Endothelial cell of umbilical vein (primary cell): ENCODE measurements around the gene RPUSD4. TPM values are rescaled to one million over a fixed set of nuclear protein-coding genes. Genes with fewer than 3 reads are reported as not detected.

Experiments used
- BruUV-seq: library from RNA; stranded (reverse); fragments of 400-500 nt; replicated peaks from 2 replicates; lab custom pipeline; 2021; lab: Mats Ljungman, UMichigan
- CTCF ChIA-PET: fragments of 300-600, 350-600 bp; sonication (Branson Sonifier 250); formaldehyde crosslinking; loops from one replicate; lab custom pipeline; 2021; ENCODE audit warnings: antibody characterized with exemption, inconsistent platforms; lab: Charles Lee
- POLR2A ChIA-PET: fragments of 300-600, 350-600 bp; sonication (Branson Sonifier 250); formaldehyde crosslinking; loops from one replicate; lab custom pipeline; 2021; ENCODE audit warnings: antibody characterized with exemption, inconsistent platforms; lab: Charles Lee
- DNase-seq: peaks from one replicate; pipeline ENCODE4 v3.0.0-alpha.2; 2011; ENCODE audit warnings: low read depth, low spot score
- FAIRE-seq: peaks from 2 replicates; lab custom pipeline; 2011; peaks lifted over from hg19 to GRCh38; lab: Jason Lieb, UNC
- H2AFZ ChIP-seq: 2 replicates; pipeline ENCODE4 v1.6.0; 2012; ENCODE audit warnings: low read depth, low read length, control low read depth, inconsistent platforms
- H3K27ac ChIP-seq: 2 replicates; pipeline ENCODE4 v1.5.1; 2011; ENCODE audit warnings: low read depth, mild to moderate bottlenecking, control low read depth, low read length, moderate library complexity; ENCODE audit not compliant: insufficient read depth
- H3K27me3 ChIP-seq, 2 experiments: 2 replicates each; pipeline versions ENCODE4 v1.6.0 to v1.6.1; 2011; ENCODE audit warnings: low read length in 2 of 2, mixed read lengths in 1 of 2; ENCODE audit not compliant: control insufficient read depth in 2 of 2, insufficient read depth in 2 of 2
- H3K36me3 ChIP-seq, 2 experiments: 2 replicates in 1 of 2; 3 replicates in 1 of 2; pipeline ENCODE4 v1.5.1; 2011; ENCODE audit warnings: low read length in 2 of 2, mild to moderate bottlenecking in 1 of 2, moderate library complexity in 1 of 2; ENCODE audit not compliant: control insufficient read depth in 2 of 2, insufficient read depth in 2 of 2; ENCODE audit errors: extremely low read depth in 1 of 2
- H3K4me1 ChIP-seq: 3 replicates; pipeline ENCODE4 v1.5.1; 2011; ENCODE audit warnings: mild to moderate bottlenecking, low read length; ENCODE audit not compliant: control insufficient read depth, insufficient read depth; ENCODE audit errors: extremely low read depth
- H3K4me2 ChIP-seq: 2 replicates; pipeline ENCODE4 v1.6.1; 2011; ENCODE audit warnings: low read length, control low read depth, mixed read lengths; ENCODE audit not compliant: insufficient read depth
- H3K4me3 ChIP-seq, 3 experiments: fragments of 200-600 bp in 1 of 3; sonication (generic), shearing (Covaris generic) in 1 of 3; replicated peaks in 1 of 3; 2 replicates each; pipeline ENCODE4 v1.5.1; 2011 to 2016; ENCODE audit warnings: control low read depth in 3 of 3, low read length in 3 of 3, mild to moderate bottlenecking in 2 of 3, inconsistent platforms in 1 of 3, low read depth in 1 of 3, moderate library complexity in 1 of 3; ENCODE audit not compliant: insufficient read depth in 1 of 3
- H3K79me2 ChIP-seq: 2 replicates; pipeline ENCODE4 v1.6.0; 2012; ENCODE audit warnings: low read length, inconsistent platforms; ENCODE audit not compliant: control insufficient read depth, insufficient read depth
- H3K9ac ChIP-seq: replicated peaks from 2 replicates; pipeline ENCODE3; 2011; ENCODE audit warnings: low read length, control low read depth; ENCODE audit not compliant: insufficient read depth; ENCODE audit errors: extremely low read depth
- H3K9me1 ChIP-seq: replicated peaks from 3 replicates; pipeline ENCODE4 v1.6.0; 2011; ENCODE audit warnings: mild to moderate bottlenecking, low read length; ENCODE audit not compliant: control insufficient read depth, insufficient read depth; ENCODE audit errors: extremely low read depth
- H3K9me3 ChIP-seq: replicated peaks from 2 replicates; pipeline ENCODE4 v1.5.1; 2012; ENCODE audit warnings: low read length, inconsistent platforms; ENCODE audit not compliant: control insufficient read depth, insufficient read depth
- H4K20me1 ChIP-seq: replicated peaks from 2 replicates; pipeline ENCODE3; 2011; ENCODE audit warnings: mild to moderate bottlenecking, low read length; ENCODE audit not compliant: control insufficient read depth, insufficient read depth; ENCODE audit errors: extremely low read depth
- CTCF ChIP-seq, 2 donors: IDR thresholded peaks; 1 replicate in 1 of 2; 2 replicates in 1 of 2; pipeline ENCODE4 v1.5.1; 2011; ENCODE audit warnings: low read length in 2 of 2, mild to moderate bottlenecking in 2 of 2, moderate library complexity in 2 of 2, control low read depth in 1 of 2, inconsistent platforms in 1 of 2, low read depth in 1 of 2; ENCODE audit not compliant: insufficient read depth in 1 of 2; ENCODE audit errors: extremely low read depth in 1 of 2
- EZH2 ChIP-seq: IDR thresholded peaks from 2 replicates; pipeline ENCODE4 v1.6.1; 2012; ENCODE audit warnings: borderline replicate concordance, low read depth, mild to moderate bottlenecking, moderate library complexity, low read length, inconsistent platforms; ENCODE audit not compliant: severe bottlenecking
- FOS ChIP-seq: IDR thresholded peaks from 2 replicates; pipeline ENCODE4 v1.6.1; 2011; ENCODE audit warnings: mild to moderate bottlenecking, low read length, moderate library complexity, borderline replicate concordance; ENCODE audit not compliant: insufficient read depth
- GATA2 ChIP-seq: IDR thresholded peaks from 2 replicates; pipeline ENCODE4 v1.7.0; 2011; ENCODE audit warnings: low read depth, mild to moderate bottlenecking, moderate library complexity, mixed read lengths, low read length; ENCODE audit not compliant: insufficient read length, insufficient read depth
- JUN ChIP-seq: IDR thresholded peaks from 2 replicates; pipeline ENCODE4 v1.6.1; 2011; ENCODE audit warnings: borderline replicate concordance, low read depth; ENCODE audit not compliant: insufficient read length, insufficient read depth
- MAX ChIP-seq: IDR thresholded peaks from 2 replicates; pipeline ENCODE4 v1.6.1; 2011; ENCODE audit not compliant: insufficient read depth, insufficient read length
- MYC ChIP-seq: IDR thresholded peaks from one replicate; pipeline ENCODE4 v1.6.1; 2011; ENCODE audit warnings: mild to moderate bottlenecking, low read depth, low read length
- POLR2A ChIP-seq: IDR thresholded peaks from 2 replicates; pipeline ENCODE4 v1.6.1; 2012; ENCODE audit warnings: low read depth, mild to moderate bottlenecking, control low read depth, low read length
- POLR2AphosphoS5 ChIP-seq: IDR thresholded peaks from 2 replicates; pipeline ENCODE4 v1.6.1; 2012; ENCODE audit warnings: low read depth, mild to moderate bottlenecking, control low read depth, low read length, moderate library complexity; ENCODE audit not compliant: insufficient read depth
- dilution Hi-C: fragments of 300-500 bp; cut with MboI; formaldehyde crosslinking; loops from one replicate; pipeline ENCODE4 v1.15.0; 2019; ENCODE audit warnings: low sequenced_read_pairs; ENCODE audit not compliant: extremely low pct_ligation_motif_present
- intact Hi-C: fragments of 100-400 bp; cut with micrococcal nuclease; formaldehyde crosslinking; loops from one replicate; pipeline ENCODE4 v1.10.0; 2022
- polyA plus RNA-seq, 4 experiments: library from polyadenylated mRNA; depleted of rRNA in 3 of 4; stranded (reverse) in 3 of 4; unstranded in 1 of 4; fragments of >200 nt; gene quantifications; 2 replicates each; pipeline versions ENCODE4 v1.2.1 to v1.2.3, GENCODE V29; 2011 to 2012; ENCODE audit warnings: missing spikeins in 1 of 4
- total RNA-seq: library from RNA; stranded (reverse); gene quantifications from 2 replicates; pipeline ENCODE4 v1.2.3, GENCODE V29; 2021

The RPUSD4 gene
- total and polyA plus RNA-seq, 2 donors (not counting 3 experiments of a cell fraction or from before 2014, with no cell fraction given): 37.8 to 40.8 TPM

- H3K27me3 ChIP-seq: no peaks in the 10 kb centered on the region
- intact Hi-C loops: no loop called here
- no peak overlapping the region for H3K4me3 ChIP-seq
- DNase-seq (no peak), FAIRE-seq (no peak)
- no peaks in the 10 kb centered on the region for H3K79me2 ChIP-seq
- ChIA-PET POLR2A (no interaction called here), CTCF (no interaction called here)
- peaks cover 16 to 19% of the 10 kb centered on the region in 2 experiments for H3K36me3 ChIP-seq
- H3K27ac ChIP-seq: no peak overlapping the region
- no peak overlapping the region for H3K4me2 ChIP-seq
- no TSS peak for BruUV-seq
- no peak overlapping the region for H2AFZ ChIP-seq
- no peaks in the 10 kb centered on the region for H4K20me1 ChIP-seq
- H3K9me1 ChIP-seq: peaks cover 3% of the 10 kb centered on the region
- H3K9me3 ChIP-seq: no peaks in the 10 kb centered on the region
- no peaks in the 10 kb centered on the region for H3K4me1 ChIP-seq
- TF ChIP-seq FOS: no peak
- no peak for TF ChIP-seq POLR2A
- TF ChIP-seq POLR2AphosphoS5: no peak
- TF ChIP-seq GATA2: no peak
- no peak for TF ChIP-seq CTCF (IDR thresholded peaks at IDR 0.05; ENCODE audit: extremely low read depth in 1 of 2, insufficient read depth in 1 of 2, low read depth in 1 of 2, low read length in 2 of 2)
- dilution Hi-C loops: no loop called here
- H3K9ac ChIP-seq: no peak overlapping the region
Observed at GRCh38 chr11:126257764-126258163, 46.3 kb upstream of the RPUSD4 start.

GRCh38 chr11:126257144-126257543 lies 45.7 kb upstream of the RPUSD4 start:
- Histone ChIP-seq H3K27ac (no peak overlapping the region), H3K4me2 (no peak overlapping the region), H3K36me3 (peaks cover 13 to 17% of the 10 kb centered on the region in 2 experiments), H3K4me1 (no peaks in the 10 kb centered on the region), H3K9ac (no peak overlapping the region), H3K9me3 (no peaks in the 10 kb centered on the region), H4K20me1 (no peaks in the 10 kb centered on the region), H2AFZ (no peak overlapping the region), H3K4me3 (no peak overlapping the region), H3K9me1 (peaks cover 3% of the 10 kb centered on the region), H3K79me2 (no peaks in the 10 kb centered on the region), H3K27me3 (no peaks in the 10 kb centered on the region)
- POLR2A ChIA-PET: no interaction called here
- no TSS peak for BruUV-seq
- CTCF ChIA-PET: no interaction called here
- DNase-seq (no peak), FAIRE-seq (no peak)
- TF ChIP-seq CTCF (IDR thresholded peaks at IDR 0.05; ENCODE audit: extremely low read depth in 1 of 2, insufficient read depth in 1 of 2, low read depth in 1 of 2, low read length in 2 of 2): no peak
- TF ChIP-seq EZH2: no peak
- no peak for TF ChIP-seq FOS
- no peak for TF ChIP-seq MYC
- no peak for TF ChIP-seq JUN
- no peak for TF ChIP-seq POLR2A
- TF ChIP-seq POLR2AphosphoS5: no peak
- TF ChIP-seq GATA2: no peak
- no peak for TF ChIP-seq MAX
- dilution Hi-C loops: no loop called here
- intact Hi-C loops: no loop called here
